Mesendoderm (in vitro differentiated cells): ENCODE measurements around the gene PLEKHN1.

ENCODE experiments used
- DNase-seq: peaks from one replicate; pipeline ENCODE4 v3.0.0; 2013
- H2AK5ac ChIP-seq: 2 replicates; pipeline ENCODE4 v1.6.1; 2013; ENCODE audit warnings: low read length, inconsistent platforms
- H2BK120ac ChIP-seq: 2 replicates; pipeline ENCODE4 v1.6.1; 2013; ENCODE audit warnings: low read depth, mild to moderate bottlenecking, low read length, moderate library complexity, mixed read lengths
- H2BK15ac ChIP-seq: replicated peaks from 2 replicates; pipeline ENCODE4 v1.6.1; 2013; ENCODE audit warnings: low read depth, mild to moderate bottlenecking, moderate library complexity
- H2BK5ac ChIP-seq: 2 replicates; pipeline ENCODE4 v1.6.1; 2013; ENCODE audit warnings: low read length, inconsistent platforms
- H3K18ac ChIP-seq: 2 replicates; pipeline ENCODE4 v1.6.1; 2013; ENCODE audit warnings: mild to moderate bottlenecking, low read length, mixed read lengths
- H3K23ac ChIP-seq: one replicate; pipeline ENCODE4 v1.6.1; 2013; ENCODE audit warnings: low read length
- H3K27ac ChIP-seq: 2 replicates; pipeline ENCODE4 v1.5.1; 2013; ENCODE audit warnings: low read depth, mild to moderate bottlenecking, inconsistent platforms, low read length, moderate library complexity
- H3K27me3 ChIP-seq: 2 replicates; pipeline ENCODE4 v1.6.1; 2013; ENCODE audit warnings: low read length, control low read depth, mild to moderate bottlenecking, inconsistent platforms; ENCODE audit not compliant: insufficient read depth, poor library complexity
- H3K36me3 ChIP-seq: 2 replicates; pipeline ENCODE4 v1.6.1; 2013; ENCODE audit warnings: low read length, inconsistent platforms; ENCODE audit not compliant: control insufficient read depth, insufficient read depth
- H3K4ac ChIP-seq: one replicate; pipeline ENCODE4 v1.6.1; 2013; ENCODE audit warnings: low read depth, mild to moderate bottlenecking, low read length, moderate library complexity
- H3K4me1 ChIP-seq: 2 replicates; pipeline ENCODE4 v1.6.1; 2013; ENCODE audit warnings: low read depth, low read length, inconsistent platforms; ENCODE audit not compliant: control insufficient read depth
- H3K4me2 ChIP-seq: 2 replicates; pipeline ENCODE4 v1.6.1; 2013; ENCODE audit warnings: low read length
- H3K4me3 ChIP-seq: 2 replicates; pipeline ENCODE4 v1.5.1; 2013; ENCODE audit warnings: mild to moderate bottlenecking, low read length
- H3K56ac ChIP-seq: one replicate; pipeline ENCODE4 v1.6.1; 2013; ENCODE audit warnings: low read length
- H3K79me1 ChIP-seq: 2 replicates; pipeline ENCODE4 v1.6.1; 2013; ENCODE audit warnings: low read length, inconsistent platforms
- H3K79me2 ChIP-seq: 2 replicates; pipeline ENCODE4 v1.6.1; 2013; ENCODE audit warnings: mild to moderate bottlenecking, low read length; ENCODE audit not compliant: control insufficient read depth, insufficient read depth
- H3K9ac ChIP-seq: 2 replicates; pipeline ENCODE4 v1.6.1; 2013; ENCODE audit warnings: low read length, inconsistent platforms
- H4K5ac ChIP-seq: one replicate; pipeline ENCODE4 v1.6.1; 2013; ENCODE audit warnings: low read length
- H4K8ac ChIP-seq: one replicate; pipeline ENCODE4 v1.6.1; 2013; ENCODE audit warnings: low read depth, mild to moderate bottlenecking, control low read depth, low read length, moderate library complexity
- WGBS: extraction: QIAGEN DNeasy Blood & Tissue Kit; methylation state at CpG from one replicate; pipeline ENCODE4 v1.1.7; 2013; ENCODE audit warnings: low lambda C conversion rate, missing lambda C conversion rate; ENCODE audit not compliant: insufficient coverage; ENCODE audit errors: extremely low coverage; 5-methylcytosine and 5-hydroxymethylcytosine counted together

Gene PLEKHN1

GRCh38 chr1:955474-955873 lies 10.8 kb upstream of the PLEKHN1 start:
- WGBS: no CpG with 5 or more reads among the region's 6 CpGs
- Histone ChIP-seq H3K79me2 (peaks cover 15% of the 10 kb centered on the region), H3K4ac (no peak overlapping the region), H3K36me3 (peaks cover 24% of the 10 kb centered on the region), H2BK15ac (no peak overlapping the region), H3K79me1 (peaks cover 14% of the 10 kb centered on the region), H3K27ac (no peak overlapping the region), H3K4me3 (no peak overlapping the region), H3K18ac (no peak overlapping the region), H4K5ac (no peak overlapping the region), H3K4me2 (no peak overlapping the region), H3K4me1 (no peaks in the 10 kb centered on the region), H2AK5ac (no peak overlapping the region), H4K8ac (no peak overlapping the region), H3K23ac (no peak overlapping the region), H3K56ac (no peak overlapping the region), H2BK5ac (no peak overlapping the region), H2BK120ac (no peak overlapping the region), H3K27me3 (no peaks in the 10 kb centered on the region), H3K9ac (no peak overlapping the region)
- DNase-seq: no peak

- Histone ChIP-seq H3K4me1 (no peaks in the 10 kb centered on the region), H3K4ac (no peak overlapping the region), H2BK120ac (no peak overlapping the region)
Measured at GRCh38 chr1:956636-957035, 9.6 kb upstream of the PLEKHN1 start.

GRCh38 chr1:958823-959730 lies 7.2 kb upstream of the PLEKHN1 start, which contains the start of gene NOC2L:
NOC2L (minus strand) TSS chr1:959256; CDS start chr1:959240, 16 bp downstream.
- no peak within 1 kb of the TSS for H2BK5ac ChIP-seq
- H2BK120ac ChIP-seq: no peak within 1 kb of the TSS
- H3K23ac ChIP-seq: no peak within 1 kb of the TSS
- no peak within 1 kb of the TSS for H4K8ac ChIP-seq
- peak within 1 kb of the TSS; percentile 12 for H3K18ac ChIP-seq
- no peaks in the 10 kb centered on the region for H3K27me3 ChIP-seq
- peak within 1 kb of the TSS; percentile 93 for H3K56ac ChIP-seq
- H2BK15ac ChIP-seq: no peak within 1 kb of the TSS
- peaks cover 12% of the 10 kb centered on the region for H3K36me3 ChIP-seq
- DNase-seq: peak; percentile 90
- H3K79me2 ChIP-seq: peaks cover 15% of the 10 kb centered on the region
- no peak within 1 kb of the TSS for H3K27ac ChIP-seq
- no CpG with 5 or more reads among the region's 101 CpGs for WGBS
- H3K4me3 ChIP-seq: peak within 1 kb of the TSS; percentile 98
- H3K79me1 ChIP-seq: peaks cover 14% of the 10 kb centered on the region
- peak within 1 kb of the TSS; percentile 97 for H3K9ac ChIP-seq
- no peaks in the 10 kb centered on the region for H3K4me1 ChIP-seq
- H3K4me2 ChIP-seq: peak within 1 kb of the TSS; percentile 67
- H3K4ac ChIP-seq: no peak within 1 kb of the TSS
- H4K5ac ChIP-seq: no peak within 1 kb of the TSS
- peak within 1 kb of the TSS; percentile 18 for H2AK5ac ChIP-seq

More at GRCh38 chr1:956636-957035, 9.6 kb upstream of the PLEKHN1 start:
- no peak overlapping the region for H2AK5ac ChIP-seq
- WGBS: no CpG with 5 or more reads among the region's 11 CpGs
- H2BK5ac ChIP-seq: no peak overlapping the region
- H3K56ac ChIP-seq: no peak overlapping the region
- no peak for DNase-seq
- H3K36me3 ChIP-seq: peaks cover 19% of the 10 kb centered on the region
- no peaks in the 10 kb centered on the region for H3K27me3 ChIP-seq
- no peak overlapping the region for H3K18ac ChIP-seq
- H2BK15ac ChIP-seq: no peak overlapping the region
- H3K23ac ChIP-seq: no peak overlapping the region
- H3K79me1 ChIP-seq: peaks cover 14% of the 10 kb centered on the region
- H3K9ac ChIP-seq: no peak overlapping the region
- no peak overlapping the region for H3K27ac ChIP-seq
- peaks cover 15% of the 10 kb centered on the region for H3K79me2 ChIP-seq
- H4K8ac ChIP-seq: no peak overlapping the region
- no peak overlapping the region for H3K4me2 ChIP-seq
- no peak overlapping the region for H3K4me3 ChIP-seq
- H4K5ac ChIP-seq: no peak overlapping the region

- Histone ChIP-seq H3K4me2 (no peak overlapping the region), H4K8ac (no peak overlapping the region), H3K27me3 (no peaks in the 10 kb centered on the region), H4K5ac (no peak overlapping the region), H3K36me3 (peaks cover 9% of the 10 kb centered on the region), H3K18ac (no peak overlapping the region), H3K4ac (no peak overlapping the region), H2BK5ac (no peak overlapping the region), H3K9ac (peak overlapping the region; percentile 49), H3K4me3 (no peak overlapping the region), H2BK120ac (no peak overlapping the region), H3K79me2 (peaks cover 15% of the 10 kb centered on the region), H3K4me1 (no peaks in the 10 kb centered on the region), H3K23ac (no peak overlapping the region), H3K56ac (peak overlapping the region; percentile 80), H2AK5ac (no peak overlapping the region), H3K27ac (no peak overlapping the region), H3K79me1 (peaks cover 14% of the 10 kb centered on the region), H2BK15ac (no peak overlapping the region)
- no CpG with 5 or more reads among the region's 57 CpGs for WGBS
- DNase-seq: no peak
Measured at GRCh38 chr1:959731-960362, 6.4 kb upstream of the PLEKHN1 start.

GRCh38 chr1:960363-961131 lies 5.7 kb upstream of the PLEKHN1 start, which contains the start of gene KLHL17:
KLHL17 (plus strand) TSS chr1:960584; CDS start chr1:960694, 110 bp downstream.
- Histone ChIP-seq H2AK5ac (no peak within 1 kb of the TSS), H3K27me3 (no peaks in the 10 kb centered on the region), H3K4ac (peak within 1 kb of the TSS; percentile 44), H3K56ac (peak within 1 kb of the TSS; percentile 80), H3K27ac (no peak within 1 kb of the TSS), H3K79me1 (peaks cover 14% of the 10 kb centered on the region), H2BK5ac (no peak within 1 kb of the TSS), H3K79me2 (peaks cover 15% of the 10 kb centered on the region), H3K4me2 (peak within 1 kb of the TSS; percentile 20), H3K18ac (peak within 1 kb of the TSS; percentile 51), H4K8ac (no peak within 1 kb of the TSS), H3K23ac (no peak within 1 kb of the TSS), H2BK15ac (no peak within 1 kb of the TSS), H3K4me1 (no peaks in the 10 kb centered on the region), H2BK120ac (no peak within 1 kb of the TSS), H3K4me3 (peak within 1 kb of the TSS; percentile 70), H3K9ac (peak within 1 kb of the TSS; percentile 78), H3K36me3 (peaks cover 4% of the 10 kb centered on the region), H4K5ac (no peak within 1 kb of the TSS)
- no CpG with 5 or more reads among the region's 109 CpGs for WGBS
- peak; percentile 81 for DNase-seq
